Bronchial epithelial cell (primary cell): Measurements from ENCODE around the gene BICC1. TPM values are rescaled to one million over a fixed set of nuclear protein-coding genes. Genes with fewer than 3 reads are reported as not detected.

Experiments
- DNase-seq: peaks from one replicate; pipeline ENCODE4 v3.0.0-alpha.2; 2010; ENCODE audit warnings: low read depth
- FAIRE-seq: peaks from 2 replicates; lab custom pipeline; 2011; peaks lifted over from hg19 to GRCh38; lab: Jason Lieb, UNC
- H3K27me3 ChIP-seq: 2 replicates; pipeline ENCODE4 v1.5.1; 2011; ENCODE audit warnings: low read length; ENCODE audit not compliant: control insufficient read depth, insufficient read depth
- H3K36me3 ChIP-seq: 2 replicates; pipeline ENCODE4 v1.5.1; 2011; ENCODE audit warnings: low read length; ENCODE audit not compliant: control insufficient read depth, insufficient read depth
- H3K4me3 ChIP-seq: 2 replicates; pipeline ENCODE4 v1.5.1; 2011; ENCODE audit warnings: mild to moderate bottlenecking, low read depth, low read length, control low read depth
- total RNA-seq: library from RNA; depleted of rRNA; stranded (reverse); fragments of >200 nt; gene quantifications from 2 replicates; pipeline ENCODE4 v1.2.1, GENCODE V29; 2014
- TF ChIP-seq, protein P1 (sequence below): IDR thresholded peaks from 2 replicates; pipeline ENCODE4 v1.5.1; 2011; ENCODE audit warnings: mild to moderate bottlenecking, moderate library complexity, low read length, control low read depth, inconsistent platforms; ENCODE audit not compliant: insufficient read depth, severe bottlenecking

BICC1 gene
- total RNA-seq, 1 donor from 2014 or later = 1.1 TPM

DNA sequence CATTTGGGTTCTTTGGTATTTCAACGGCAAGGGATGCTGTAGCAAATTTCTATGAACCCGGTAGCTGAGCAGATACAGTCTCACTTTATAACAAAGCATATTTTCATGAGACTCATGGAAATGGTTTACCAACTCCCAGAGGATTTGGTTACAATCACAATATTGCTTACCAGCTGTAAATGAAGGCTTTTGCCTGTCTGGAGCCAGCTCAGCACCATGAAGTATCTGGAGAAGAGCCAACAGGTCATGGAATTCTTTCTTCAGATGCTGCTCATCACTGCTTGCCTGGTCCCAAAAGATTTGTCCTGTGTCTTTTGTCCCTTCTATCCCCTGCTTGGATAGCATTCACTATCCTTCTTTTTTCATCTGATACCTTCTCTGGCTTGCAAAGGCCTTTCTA, 346.9 kb downstream of the BICC1 start:
- DNase-seq = no peak
- TF ChIP-seq, protein P1, sequence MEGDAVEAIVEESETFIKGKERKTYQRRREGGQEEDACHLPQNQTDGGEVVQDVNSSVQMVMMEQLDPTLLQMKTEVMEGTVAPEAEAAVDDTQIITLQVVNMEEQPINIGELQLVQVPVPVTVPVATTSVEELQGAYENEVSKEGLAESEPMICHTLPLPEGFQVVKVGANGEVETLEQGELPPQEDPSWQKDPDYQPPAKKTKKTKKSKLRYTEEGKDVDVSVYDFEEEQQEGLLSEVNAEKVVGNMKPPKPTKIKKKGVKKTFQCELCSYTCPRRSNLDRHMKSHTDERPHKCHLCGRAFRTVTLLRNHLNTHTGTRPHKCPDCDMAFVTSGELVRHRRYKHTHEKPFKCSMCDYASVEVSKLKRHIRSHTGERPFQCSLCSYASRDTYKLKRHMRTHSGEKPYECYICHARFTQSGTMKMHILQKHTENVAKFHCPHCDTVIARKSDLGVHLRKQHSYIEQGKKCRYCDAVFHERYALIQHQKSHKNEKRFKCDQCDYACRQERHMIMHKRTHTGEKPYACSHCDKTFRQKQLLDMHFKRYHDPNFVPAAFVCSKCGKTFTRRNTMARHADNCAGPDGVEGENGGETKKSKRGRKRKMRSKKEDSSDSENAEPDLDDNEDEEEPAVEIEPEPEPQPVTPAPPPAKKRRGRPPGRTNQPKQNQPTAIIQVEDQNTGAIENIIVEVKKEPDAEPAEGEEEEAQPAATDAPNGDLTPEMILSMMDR = no peak
- Histone ChIP-seq H3K4me3 (no peak overlapping the region), H3K27me3 (no peaks in the 10 kb centered on the region), H3K36me3 (no peaks in the 10 kb centered on the region)
- peak; percentile 75 for FAIRE-seq

- Histone ChIP-seq H3K36me3 (no peaks in the 10 kb centered on the region), H3K4me3 (no peak overlapping the region), H3K27me3 (no peaks in the 10 kb centered on the region)
- TF ChIP-seq, protein P1 = no peak
- DNase-seq = no peak
- no peak for FAIRE-seq
Measured at GRCh38 chr10:58867683-58868082, 355.0 kb downstream of the BICC1 start.

- H3K36me3 ChIP-seq = no peaks in the 10 kb centered on the region
- DNase-seq (peak; percentile 29), FAIRE-seq (no peak)
- TF ChIP-seq, protein P1 = no peak
- H3K4me3 ChIP-seq = no peak overlapping the region
- H3K27me3 ChIP-seq = no peaks in the 10 kb centered on the region
Measured at GRCh38 chr10:58868736-58869435, 356.2 kb downstream of the BICC1 start.

GRCh38 chr10:58870070-58870469, 357.4 kb downstream of the BICC1 start:
- no peaks in the 10 kb centered on the region for H3K27me3 ChIP-seq
- TF ChIP-seq, protein P1 = no peak
- DNase-seq = no peak
- H3K4me3 ChIP-seq = no peak overlapping the region
- FAIRE-seq = no peak
- H3K36me3 ChIP-seq = no peaks in the 10 kb centered on the region

GRCh38 chr10:58873161-58873560, 360.5 kb downstream of the BICC1 start:
- DNase-seq = no peak
- Histone ChIP-seq H3K27me3 (no peaks in the 10 kb centered on the region), H3K36me3 (no peaks in the 10 kb centered on the region), H3K4me3 (no peak overlapping the region)
- FAIRE-seq = no peak
- TF ChIP-seq, protein P1 = no peak

Other genes with a start within 250 kb of the BICC1 start
- gene IPMK, start 245.0 kb upstream of the BICC1 start, total RNA-seq = 6.3 and 8.3 TPM in 2 replicates
- gene CISD1, start 243.7 kb upstream of the BICC1 start, total RNA-seq = 13.4 and 19.8 TPM in 2 replicates
- gene UBE2D1, start 177.9 kb upstream of the BICC1 start, total RNA-seq = 6.7 and 7.6 TPM in 2 replicates
- 31.9 and 36.1 TPM in 2 replicates for gene TFAM, start 127.5 kb upstream of the BICC1 start, total RNA-seq